Caco-2 (cell line): Measurements from ENCODE around the gene ERFE. TPM values are rescaled to one million over a fixed set of nuclear protein-coding genes. Genes with fewer than 3 reads are reported as not detected.

Source experiments
- BruUV-seq: library from RNA; stranded (reverse); fragments of 400-500 nt; replicated peaks from 2 replicates; lab custom pipeline; 2021; lab: Mats Ljungman, UMichigan
- CTCF ChIA-PET: fragments of 300-600 bp; sonication (Branson Sonifier 250); formaldehyde crosslinking; loops from one replicate; lab custom pipeline; 2022; ENCODE audit warnings: antibody characterized with exemption; lab: Charles Lee
- POLR2A ChIA-PET: fragments of 300-600 bp; sonication (Branson Sonifier 250); formaldehyde crosslinking; loops from one replicate; lab custom pipeline; 2022; ENCODE audit warnings: antibody characterized with exemption; lab: Charles Lee
- DNase-seq, 2 experiments: peaks; one replicate each; pipeline versions ENCODE4 v3.0.0 to v3.0.0-alpha.2; 2020 to 2022
- H3K27me3 ChIP-seq: replicated peaks from 2 replicates; pipeline ENCODE4 v1.6.0; 2011; ENCODE audit warnings: low read length; ENCODE audit not compliant: control insufficient read depth, insufficient read depth
- H3K36me3 ChIP-seq: 2 replicates; pipeline ENCODE4 v1.5.1; 2011; ENCODE audit warnings: low read length; ENCODE audit not compliant: control insufficient read depth, insufficient read depth
- H3K4me1 ChIP-seq: fragments of 250-450 bp; sonication (Bioruptor Pico); 2 replicates; pipeline ENCODE4 v1.5.1; 2020; ENCODE audit warnings: mild to moderate bottlenecking
- H3K4me3 ChIP-seq: 2 replicates; pipeline ENCODE4 v1.5.1; 2011; ENCODE audit warnings: low read depth, mild to moderate bottlenecking, control low read depth, low read length
- H3K9me3 ChIP-seq: fragments of 250-450 bp; sonication (Bioruptor Pico); 2 replicates; pipeline ENCODE4 v1.5.1; 2020; ENCODE audit warnings: mild to moderate bottlenecking, moderate library complexity
- H3K27ac Mint-ChIP-seq: one replicate; pipeline ENCODE4 v1.8.0; 2022; ENCODE audit warnings: mixed read lengths; ENCODE audit not compliant: unreplicated experiment
- H3K27me3 Mint-ChIP-seq: one replicate; pipeline ENCODE4 v1.8.0; 2022; ENCODE audit warnings: mixed read lengths; ENCODE audit not compliant: insufficient read depth, unreplicated experiment
- H3K36me3 Mint-ChIP-seq: one replicate; pipeline ENCODE4 v1.8.0; 2022; ENCODE audit warnings: mild to moderate bottlenecking, mixed read lengths; ENCODE audit not compliant: insufficient read depth, unreplicated experiment
- H3K4me1 Mint-ChIP-seq: one replicate; pipeline ENCODE4 v1.8.0; 2022; ENCODE audit warnings: low read depth, mixed read lengths; ENCODE audit not compliant: unreplicated experiment
- H3K4me3 Mint-ChIP-seq: one replicate; pipeline ENCODE4 v1.8.0; 2022; ENCODE audit warnings: mild to moderate bottlenecking, moderate library complexity, mixed read lengths; ENCODE audit not compliant: unreplicated experiment
- H3K9me3 Mint-ChIP-seq: one replicate; pipeline ENCODE4 v1.8.0; 2022; ENCODE audit warnings: mixed read lengths; ENCODE audit not compliant: unreplicated experiment
- CTCF ChIP-seq, 2 experiments: fragments of 200-600 bp in 1 of 2; IDR thresholded peaks; 1 replicate in 1 of 2; 2 replicates in 1 of 2; pipeline versions ENCODE4 v1.5.1 to v1.8.0; 2011 to 2022; ENCODE audit warnings: antibody characterized with exemption in 1 of 2, control low read depth in 1 of 2, inconsistent platforms in 1 of 2, low read depth in 1 of 2, low read length in 1 of 2, mild to moderate bottlenecking in 1 of 2, moderate library complexity in 1 of 2; ENCODE audit not compliant: insufficient read depth in 1 of 2, severe bottlenecking in 1 of 2, unreplicated experiment in 1 of 2
- intact Hi-C: fragments of 100-400 bp; cut with micrococcal nuclease; formaldehyde crosslinking; loops from one replicate; pipeline ENCODE4 v1.10.0; 2022; ENCODE audit not compliant: unreplicated experiment
- total RNA-seq: library from RNA; stranded (reverse); gene quantifications from 2 replicates; pipeline ENCODE4 v1.2.3, GENCODE V29; 2022

Gene ERFE
- total RNA-seq, 1 experiment from 2014 or later: 1.4 TPM

GRCh38 chr2:238123991-238124470, 34.7 kb upstream of the ERFE start:
- BruUV-seq: no TSS peak
- TF ChIP-seq CTCF (IDR thresholded peaks at IDR 0.05; ENCODE audit: insufficient read depth in 1 of 2, low read depth in 1 of 2, low read length in 1 of 2, severe bottlenecking in 1 of 2, unreplicated experiment in 1 of 2): no peak
- H3K36me3 Mint-ChIP-seq: no peaks in the 10 kb centered on the region
- H3K9me3 Mint-ChIP-seq: no peaks in the 10 kb centered on the region
- H3K4me3 ChIP-seq: no peak overlapping the region
- H3K27me3 Mint-ChIP-seq: no peaks in the 10 kb centered on the region
- ChIA-PET POLR2A (no interaction called here), CTCF (no interaction called here)
- no peaks in the 10 kb centered on the region for H3K36me3 ChIP-seq
- H3K4me1 Mint-ChIP-seq: no peaks in the 10 kb centered on the region
- H3K27ac Mint-ChIP-seq: no peak overlapping the region
- H3K4me1 ChIP-seq: no peaks in the 10 kb centered on the region
- H3K4me3 Mint-ChIP-seq: no peak overlapping the region
- no peak for DNase-seq
- no peaks in the 10 kb centered on the region for H3K27me3 ChIP-seq
- intact Hi-C loops: no loop called here
- H3K9me3 ChIP-seq: no peaks in the 10 kb centered on the region

DNA sequence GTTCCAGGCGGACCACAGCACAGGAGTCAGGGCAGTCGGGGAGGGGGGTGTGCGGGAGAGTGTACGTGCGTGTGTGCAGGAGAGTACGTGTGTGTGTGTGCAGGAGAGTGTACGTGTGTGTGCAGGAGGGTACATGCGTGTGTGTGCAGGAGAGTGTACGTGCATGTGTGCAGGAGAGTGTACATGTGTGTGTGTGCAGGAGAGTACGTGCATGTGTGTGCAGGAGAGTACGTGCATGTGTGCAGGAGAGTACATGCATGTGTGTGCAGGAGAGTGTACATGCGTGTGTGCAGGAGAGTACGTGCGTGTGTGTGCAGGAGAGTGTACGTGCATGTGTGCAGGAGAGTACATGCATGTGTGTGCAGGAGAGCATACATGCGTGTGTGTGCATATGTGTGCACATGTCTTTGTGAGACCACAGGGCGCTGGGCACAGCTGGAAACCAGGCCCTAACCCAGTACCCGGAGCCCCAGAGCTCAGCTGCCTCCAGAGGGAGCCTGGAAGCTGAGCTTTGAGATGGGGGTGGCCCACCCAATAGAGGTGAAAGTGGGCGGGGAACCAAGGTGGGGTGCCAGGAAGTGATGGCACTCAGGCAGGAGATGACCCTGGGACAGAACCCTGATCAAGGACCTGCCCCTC, 34.2 kb upstream of the ERFE start:
- H3K4me1 ChIP-seq: no peaks in the 10 kb centered on the region
- no peaks in the 10 kb centered on the region for H3K9me3 Mint-ChIP-seq
- no peak for TF ChIP-seq CTCF (IDR thresholded peaks at IDR 0.05; ENCODE audit: insufficient read depth in 1 of 2, low read depth in 1 of 2, low read length in 1 of 2, severe bottlenecking in 1 of 2, unreplicated experiment in 1 of 2)
- BruUV-seq: no TSS peak
- POLR2A ChIA-PET: no interaction called here
- intact Hi-C loops: no loop called here
- no peaks in the 10 kb centered on the region for H3K9me3 ChIP-seq
- CTCF ChIA-PET: no interaction called here
- H3K4me3 ChIP-seq: no peak overlapping the region
- no peak overlapping the region for H3K27ac Mint-ChIP-seq
- no peaks in the 10 kb centered on the region for H3K27me3 Mint-ChIP-seq
- H3K4me3 Mint-ChIP-seq: no peak overlapping the region
- no peaks in the 10 kb centered on the region for H3K36me3 ChIP-seq
- H3K36me3 Mint-ChIP-seq: no peaks in the 10 kb centered on the region
- no peaks in the 10 kb centered on the region for H3K27me3 ChIP-seq
- H3K4me1 Mint-ChIP-seq: no peaks in the 10 kb centered on the region
- DNase-seq: no peak

DNA sequence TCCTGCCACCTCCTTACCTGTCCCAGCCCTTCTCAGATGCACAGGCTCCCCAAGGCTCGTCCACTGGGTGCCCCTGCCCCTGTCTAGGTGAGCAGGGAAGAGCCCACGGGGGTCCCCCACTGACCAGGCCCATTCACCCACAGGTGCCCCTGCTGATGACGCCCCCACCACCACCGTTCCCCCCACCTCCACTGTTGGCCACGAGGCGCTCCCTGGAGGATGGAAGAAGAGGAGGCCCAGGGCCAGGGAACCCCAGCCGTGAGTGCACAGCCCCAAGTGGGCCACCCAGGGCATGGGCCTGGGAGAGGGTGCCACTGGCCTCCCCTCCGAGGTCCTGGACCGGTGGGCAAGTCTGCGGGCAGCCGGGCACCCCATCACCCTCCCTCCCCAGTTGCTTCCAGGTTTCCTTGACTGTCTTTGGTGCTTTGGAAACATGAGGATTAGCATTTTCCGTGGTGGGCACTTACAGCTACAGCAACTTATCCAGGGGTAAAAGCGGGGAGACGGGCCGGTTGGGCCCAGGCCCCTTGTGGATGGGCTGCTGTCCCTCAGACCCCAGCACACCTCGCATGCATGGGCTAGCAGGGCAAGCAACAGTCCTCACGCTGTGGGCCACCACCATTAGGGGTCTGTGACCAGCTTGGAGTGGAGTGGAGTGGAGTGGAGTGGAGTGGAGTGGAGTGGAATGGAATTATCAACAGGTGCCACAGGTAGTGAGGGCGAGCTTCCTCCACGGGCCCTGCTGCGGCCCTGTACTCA, 33.5 kb upstream of the ERFE start:
- no peaks in the 10 kb centered on the region for H3K36me3 Mint-ChIP-seq
- H3K4me1 Mint-ChIP-seq: no peaks in the 10 kb centered on the region
- CTCF ChIA-PET: interaction anchor here (0.6 kb wide), 1 partner anchor 12 kb away, joined by 5 read pairs; no protein-coding TSS in a partner anchor
- no peak overlapping the region for H3K4me3 Mint-ChIP-seq
- H3K27me3 Mint-ChIP-seq: no peaks in the 10 kb centered on the region
- H3K27ac Mint-ChIP-seq: no peak overlapping the region
- no peak overlapping the region for H3K4me3 ChIP-seq
- H3K36me3 ChIP-seq: no peaks in the 10 kb centered on the region
- no peaks in the 10 kb centered on the region for H3K4me1 ChIP-seq
- BruUV-seq: no TSS peak
- H3K9me3 ChIP-seq: no peaks in the 10 kb centered on the region
- POLR2A ChIA-PET: no interaction called here
- no peaks in the 10 kb centered on the region for H3K9me3 Mint-ChIP-seq
- TF ChIP-seq CTCF (IDR thresholded peaks at IDR 0.05; ENCODE audit: insufficient read depth in 1 of 2, low read depth in 1 of 2, low read length in 1 of 2, severe bottlenecking in 1 of 2, unreplicated experiment in 1 of 2): no peak
- intact Hi-C loops: no loop called here
- H3K27me3 ChIP-seq: no peaks in the 10 kb centered on the region
- no peak for DNase-seq
